Esophagus squamous epithelium (tissue), 5 donors: ENCODE data around the gene ELF4. TPM values are rescaled to one million over a fixed set of nuclear protein-coding genes. Genes with fewer than 3 reads are reported as not detected.
"Not testable (repeated sequence)": the region's sequence is repeated elsewhere in the genome, so short reads cannot be mapped to it uniquely, and the experiment has no call there.

ENCODE experiments used
- DNase-seq: peaks from one replicate; lab custom pipeline; 2025; lab: John Stamatoyannopoulos, UW
- H3K27ac ChIP-seq, 4 donors: fragments of 200-600 bp; sonication (generic); one replicate each; pipeline ENCODE4 v1.5.1; 2016 to 2019; ENCODE audit warnings: mild to moderate bottlenecking in 1 of 4
- H3K27me3 ChIP-seq, 4 donors: fragments of 200-600 bp; sonication (generic); 1 replicate in 3 of 4; 2 replicates in 1 of 4; pipeline versions ENCODE4 v1.5.1 to v1.6.0; 2017 to 2021; ENCODE audit warnings: antibody characterized with exemption in 1 of 4
- H3K36me3 ChIP-seq, 3 donors: fragments of 200-600 bp; sonication (generic); one replicate each; pipeline ENCODE4 v1.5.1; 2016 to 2019
- H3K4me1 ChIP-seq, 3 donors: fragments of 200-600 bp; sonication (generic); one replicate each; pipeline ENCODE4 v1.5.1; 2017 to 2019
- H3K4me3 ChIP-seq, 4 donors: fragments of 200-600 bp; sonication (generic); 1 replicate in 3 of 4; 2 replicates in 1 of 4; pipeline ENCODE4 v1.5.1; 2016 to 2019; ENCODE audit warnings: mild to moderate bottlenecking in 2 of 4, moderate library complexity in 1 of 4
- H3K9me3 ChIP-seq, 3 donors: fragments of 200-600 bp; sonication (generic); one replicate each; pipeline ENCODE4 v1.5.1; 2016 to 2019
- CTCF ChIP-seq, 6 experiments: fragments of 450-650 bp in 4 of 6; fragments of 200-600 bp in 2 of 6; sonication (generic) in 2 of 6; IDR thresholded peaks; one replicate each; pipeline ENCODE4 v1.5.1; 2016 to 2019; ENCODE audit warnings: antibody characterized with exemption in 6 of 6, mild to moderate bottlenecking in 4 of 6, moderate library complexity in 4 of 6
- POLR2A ChIP-seq, 4 donors: fragments of 450-650 bp; IDR thresholded peaks; one replicate each; pipeline ENCODE4 v1.6.1; 2017; ENCODE audit warnings: antibody characterized with exemption in 4 of 4, mild to moderate bottlenecking in 4 of 4, moderate library complexity in 3 of 4
- WGBS, 2 donors: methylation state at CpG; one replicate each; pipeline ENCODE4 v1.1.5; 2018; 5-methylcytosine and 5-hydroxymethylcytosine counted together
- intact Hi-C: fragments of 100-400 bp; cut with DNase I; formaldehyde crosslinking; loops from one replicate; pipeline ENCODE4 v1.15.0; 2022
- total RNA-seq, 4 donors: library from RNA; depleted of rRNA; stranded (reverse); fragments of >200 nt; gene quantifications; one replicate each; pipeline ENCODE4 v1.1.0, GENCODE V29; 2016
- donor health status: DM: yes; HTN: yes; CAD: no.

Gene ELF4
- total RNA-seq, 4 donors from 2014 or later = 9.2 to 14.1 (median 12.5) TPM

- peak overlapping the region; percentile 27 to 63 (median 40) for H3K4me3 ChIP-seq
- no peak for DNase-seq
- no peak for TF ChIP-seq CTCF (IDR thresholded peaks at IDR 0.05)
- no peak for TF ChIP-seq POLR2A (IDR thresholded peaks at IDR 0.05)
- H3K4me1 ChIP-seq = peaks cover 0 to 59% (median 17%) of the 10 kb centered on the region in 3 donors
- H3K27ac ChIP-seq = peak overlapping the region; percentile 62 to 88 (median 78)
- H3K9me3 ChIP-seq = no peaks in the 10 kb centered on the region
- no peaks in the 10 kb centered on the region for H3K36me3 ChIP-seq
- 66% methylated on average over 15 of the region's 28 CpGs; no CpG with 5 or more reads in 1 of the 2 donors for WGBS, 2 donors
- intact Hi-C loops = no loop called here
- H3K27me3 ChIP-seq = no peaks in the 10 kb centered on the region
Observed at GRCh38 chrX:130120321-130120731, 10.0 kb upstream of the ELF4 start.

DNA sequence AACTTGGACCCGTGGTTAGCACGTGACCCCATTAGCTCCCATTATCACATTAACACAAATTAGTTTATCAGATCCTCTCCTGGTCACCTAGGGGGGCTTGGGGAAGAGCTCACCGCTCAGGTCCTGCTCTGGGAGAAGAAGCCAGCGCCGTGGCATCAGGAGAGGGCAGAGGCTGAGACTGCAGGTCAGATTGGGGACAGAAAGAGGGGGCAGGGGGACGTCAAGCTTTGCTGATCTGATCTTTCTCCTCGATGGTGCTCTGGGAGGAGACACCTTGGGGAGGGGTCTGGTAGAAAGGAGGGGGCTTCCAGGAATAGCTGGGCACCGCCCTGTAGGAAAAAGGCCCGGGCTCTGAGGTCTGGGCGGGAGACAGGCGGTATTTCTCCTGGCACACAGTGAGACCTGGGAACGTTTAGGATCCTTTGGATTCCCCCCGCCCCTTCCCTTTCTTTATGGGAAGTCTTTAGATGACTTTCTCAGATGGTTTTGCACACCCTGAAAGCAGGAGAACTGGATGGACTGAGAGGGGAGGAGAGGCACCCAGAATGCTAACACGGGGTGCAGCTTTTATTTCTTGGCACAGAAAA lies 9.1 kb upstream of the ELF4 start:
- Histone ChIP-seq H3K9me3 (no peaks in the 10 kb centered on the region), H3K36me3 (no peaks in the 10 kb centered on the region), H3K4me3 (peak overlapping the region in 1 of 4 donors; percentile 26), H3K27ac (peak overlapping the region; percentile 39 to 84 (median 52)), H3K27me3 (no peaks in the 10 kb centered on the region), H3K4me1 (peaks cover 0 to 54% (median 17%) of the 10 kb centered on the region in 3 donors)
- 34 to 52% methylated on average over 2 to 13 of the region's 14 CpGs for WGBS, 2 donors
- TF ChIP-seq CTCF (IDR thresholded peaks at IDR 0.05) = no peak
- no peak for TF ChIP-seq POLR2A (IDR thresholded peaks at IDR 0.05)
- intact Hi-C loops = no loop called here
- DNase-seq = no peak

GRCh38 chrX:130118441-130119311 lies 8.4 kb upstream of the ELF4 start:
- TF ChIP-seq CTCF (IDR thresholded peaks at IDR 0.05) (no peak), POLR2A (IDR thresholded peaks at IDR 0.05) (no peak)
- H3K36me3 ChIP-seq = no peaks in the 10 kb centered on the region
- no peaks in the 10 kb centered on the region for H3K9me3 ChIP-seq
- no peak for DNase-seq
- H3K27me3 ChIP-seq = no peaks in the 10 kb centered on the region
- intact Hi-C loops = no loop called here
- peak overlapping the region in 1 of 4 donors; percentile 26 for H3K4me3 ChIP-seq
- H3K27ac ChIP-seq = peak overlapping the region; percentile 39 to 84 (median 52)
- WGBS, 2 donors = 24 to 50% methylated on average over 2 to 16 of the region's 21 CpGs
- H3K4me1 ChIP-seq = peaks cover 0 to 61% (median 17%) of the 10 kb centered on the region in 3 donors

DNA sequence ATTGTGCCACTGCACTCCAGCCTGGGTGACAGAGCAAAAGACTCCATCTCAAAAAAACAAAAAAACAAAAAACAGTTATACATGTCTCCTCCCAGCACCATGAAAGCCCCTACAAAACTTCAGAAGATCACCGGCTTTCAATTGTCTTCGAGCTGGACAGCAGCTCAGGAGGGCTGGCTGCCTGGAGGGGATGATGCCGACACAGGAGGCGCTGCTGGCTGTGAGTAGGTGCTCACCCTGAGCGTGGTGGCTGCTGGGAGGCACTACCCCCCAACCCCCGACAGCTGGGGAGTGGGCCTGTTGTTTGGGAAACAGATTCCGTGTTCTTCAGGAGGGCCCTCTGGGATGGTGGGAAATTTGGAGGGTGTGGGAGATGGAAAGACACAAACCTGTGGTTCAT lies 6.9 kb upstream of the ELF4 start:
- no peaks in the 10 kb centered on the region for H3K27me3 ChIP-seq
- H3K4me3 ChIP-seq = no peak overlapping the region
- no peaks in the 10 kb centered on the region for H3K9me3 ChIP-seq
- H3K36me3 ChIP-seq = no peaks in the 10 kb centered on the region
- TF ChIP-seq POLR2A (IDR thresholded peaks at IDR 0.05) = no peak
- TF ChIP-seq CTCF (IDR thresholded peaks at IDR 0.05) = no peak
- H3K27ac ChIP-seq = no peak overlapping the region
- 67 to 100% methylated on average over 1 to 3 of the region's 7 CpGs for WGBS, 2 donors
- DNase-seq = no peak
- intact Hi-C loops = no loop called here
- H3K4me1 ChIP-seq = peaks cover 0 to 55% (median 17%) of the 10 kb centered on the region in 3 donors

GRCh38 chrX:130115119-130115885 lies 5.0 kb upstream of the ELF4 start:
- H3K4me3 ChIP-seq, H3K27me3 ChIP-seq, H3K9me3 ChIP-seq, H3K36me3 ChIP-seq, DNase-seq, intact Hi-C loops, H3K27ac ChIP-seq: not testable (repeated sequence)
- WGBS, 2 donors = 83 to 87% methylated on average over 4 to 9 of the region's 10 CpGs
- H3K4me1 ChIP-seq = peaks cover 4 to 51% (median 11%) of the 10 kb centered on the region in 3 donors
